ENCODE data around the gene RAC3. TPM values are rescaled to one million over a fixed set of nuclear protein-coding genes. Genes with fewer than 3 reads are reported as not detected.
A peak's percentile ranks its signal among the peaks of the same experiment; 100 is the strongest.

The RAC3 gene
- total and polyA plus RNA-seq, 9 of the 15 experiments (the other 6 are each of a cell fraction or from before 2014, with no cell fraction given) = 0.23 to 292 (median 118) TPM

DNA sequence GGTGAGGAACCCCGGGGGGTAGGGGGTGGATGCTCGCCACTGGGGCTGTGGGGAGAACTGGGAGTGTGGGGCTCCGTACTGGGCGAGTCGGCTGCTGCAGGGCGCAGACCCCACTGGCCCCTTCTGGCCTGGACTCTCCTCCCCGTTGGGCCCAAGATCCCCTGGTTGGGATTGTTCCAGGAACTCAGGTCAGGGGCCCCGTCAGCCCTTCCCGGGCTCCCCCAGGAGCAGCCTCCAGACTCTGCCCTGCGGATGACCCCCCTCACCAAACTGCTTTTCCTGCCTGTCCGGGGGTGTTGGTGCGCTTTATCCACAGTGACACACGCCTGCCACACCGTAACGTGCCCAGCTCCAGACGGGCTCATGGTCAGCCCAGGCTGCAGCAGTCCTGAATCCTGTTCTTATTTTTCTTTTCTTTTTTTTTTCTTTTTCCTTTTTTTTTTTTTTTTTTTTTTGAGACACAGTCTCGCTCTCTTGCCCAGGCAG, 29.9 kb upstream of the RAC3 start:
- H2AFZ ChIP-seq (ENCODE audit: low read depth, low read length) = no peak overlapping the region
- DNase-seq (ENCODE audit: extremely low read depth in 1 of 4, low spot score in 3 of 4) (no peak), FAIRE-seq (no peak), ATAC-seq (no peak)
- ChIA-PET POLR2A (no interaction called here), CTCF (ENCODE audit: low intra/inter-chr PET ratio) (no interaction called here)
- in situ Hi-C loops (cut with MboI) (no loop called here), intact Hi-C loops (cut with micrococcal nuclease) (no loop called here)
- H3K9me1 ChIP-seq (ENCODE audit: control insufficient read depth, insufficient read depth, low read length) = peaks cover 3% of the 10 kb centered on the region
- H3K4me2 ChIP-seq (ENCODE audit: insufficient read depth, low read length) = no peak overlapping the region
- 0 out of 2 replicates have a peak, but pooled peaks cover 4% of the 10 kb centered on the region for H4K20me1 ChIP-seq (replicated peaks; ENCODE audit: control insufficient read depth, insufficient read depth, low read length)
- H3K4me3 ChIP-seq = no peak overlapping the region
- H3K4me1 ChIP-seq (replicated peaks in 1 of 2; ENCODE audit: control insufficient read depth in 2 of 2, insufficient read depth in 2 of 2, low read length in 2 of 2) = peaks cover 0 to 63% of the 10 kb centered on the region in 2 experiments; a peak in 2 of 5 replicates
- no peaks in the 10 kb centered on the region for H3K27me3 ChIP-seq (ENCODE audit: control insufficient read depth in 2 of 2, insufficient read depth in 2 of 2, low read length in 2 of 2)
- H3K36me3 ChIP-seq (ENCODE audit: control insufficient read depth, insufficient read depth, low read length) = peaks cover 6% of the 10 kb centered on the region; the same call in 1 of the 3 replicates
- H3K9ac ChIP-seq (ENCODE audit: insufficient read depth in 1 of 2, low read depth in 2 of 2, low read length in 2 of 2) = peak overlapping the region in 1 of 2 experiments; percentile 76; a peak in 1 of 4 replicates
- H3K9me3 ChIP-seq (replicated peaks; ENCODE audit: control insufficient read depth, insufficient read depth, low read depth, low read length) = no peaks in the 10 kb centered on the region
- no TSS peak for BruUV-seq (replicated peaks)
- no peaks in the 10 kb centered on the region for H3K79me2 ChIP-seq (ENCODE audit: control insufficient read depth, insufficient read depth, low read length)
- 72% methylated on average over 9 of the region's 17 CpGs for WGBS (ENCODE audit: insufficient coverage, low coverage, missing lambda C conversion rate)
- H3K27ac ChIP-seq (ENCODE audit: extremely low read depth, low read depth, low read length) = no peak overlapping the region
- TF ChIP-seq, protein P1, sequence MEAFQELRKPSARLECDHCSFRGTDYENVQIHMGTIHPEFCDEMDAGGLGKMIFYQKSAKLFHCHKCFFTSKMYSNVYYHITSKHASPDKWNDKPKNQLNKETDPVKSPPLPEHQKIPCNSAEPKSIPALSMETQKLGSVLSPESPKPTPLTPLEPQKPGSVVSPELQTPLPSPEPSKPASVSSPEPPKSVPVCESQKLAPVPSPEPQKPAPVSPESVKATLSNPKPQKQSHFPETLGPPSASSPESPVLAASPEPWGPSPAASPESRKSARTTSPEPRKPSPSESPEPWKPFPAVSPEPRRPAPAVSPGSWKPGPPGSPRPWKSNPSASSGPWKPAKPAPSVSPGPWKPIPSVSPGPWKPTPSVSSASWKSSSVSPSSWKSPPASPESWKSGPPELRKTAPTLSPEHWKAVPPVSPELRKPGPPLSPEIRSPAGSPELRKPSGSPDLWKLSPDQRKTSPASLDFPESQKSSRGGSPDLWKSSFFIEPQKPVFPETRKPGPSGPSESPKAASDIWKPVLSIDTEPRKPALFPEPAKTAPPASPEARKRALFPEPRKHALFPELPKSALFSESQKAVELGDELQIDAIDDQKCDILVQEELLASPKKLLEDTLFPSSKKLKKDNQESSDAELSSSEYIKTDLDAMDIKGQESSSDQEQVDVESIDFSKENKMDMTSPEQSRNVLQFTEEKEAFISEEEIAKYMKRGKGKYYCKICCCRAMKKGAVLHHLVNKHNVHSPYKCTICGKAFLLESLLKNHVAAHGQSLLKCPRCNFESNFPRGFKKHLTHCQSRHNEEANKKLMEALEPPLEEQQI (IDR thresholded peaks at IDR 0.05) = no peak
- TF ChIP-seq XRCC3 (IDR thresholded peaks at IDR 0.05) = no peak
- TF ChIP-seq ZNF79 (CRISPR knock-in tag; IDR thresholded peaks at IDR 0.05; ENCODE audit: low read depth) = no peak
- TF ChIP-seq KLF16 (IDR thresholded peaks at IDR 0.05) = no peak
- no peak for TF ChIP-seq ZNF764 (CRISPR knock-in tag; IDR thresholded peaks at IDR 0.05; ENCODE audit: low read depth)
- no peak for TF ChIP-seq VEZF1 (CRISPR knock-in tag; IDR thresholded peaks at IDR 0.05)

Measured in K562 (cell line).